GM08714 (cell line): ENCODE data around the gene NHLRC4.

Experiments
- H3K4me3 ChIP-seq: fragments of 200-500 bp; sonication (Bioruptor generic); 2 replicates; pipeline ENCODE4 v1.5.1; 2014; ENCODE audit warnings: mild to moderate bottlenecking, low read length, inconsistent platforms
- ZNF274 ChIP-seq: IDR thresholded peaks from 2 replicates; pipeline ENCODE4 v1.6.1; 2012; ENCODE audit warnings: mild to moderate bottlenecking, low read depth, low read length

Gene NHLRC4

GRCh38 chr16:586645-587590 lies 20.1 kb downstream of the NHLRC4 start:
- H3K4me3 ChIP-seq = peak overlapping the region; percentile 83; the same call in 1 of the 2 replicates

GRCh38 chr16:588639-588888 lies 21.8 kb downstream of the NHLRC4 start:
- peak overlapping the region; percentile 83 for H3K4me3 ChIP-seq
- no peak for TF ChIP-seq ZNF274

More at GRCh38 chr16:586645-587590, 20.1 kb downstream of the NHLRC4 start:
- no peak for TF ChIP-seq ZNF274

- no peak for TF ChIP-seq ZNF274
- H3K4me3 ChIP-seq = peak overlapping the region; percentile 83
These were observed 22.3 kb downstream of the NHLRC4 start for GRCh38 chr16:588889-589657.

- H3K4me3 ChIP-seq = peak within 1 kb of the TSS; percentile 83
- no peak for TF ChIP-seq ZNF274
These were observed 22.9 kb downstream of the NHLRC4 start, which contains the start of gene RAB40C for GRCh38 chr16:589658-590187. Gene RAB40C (plus strand): TSS chr16:590066. CDS start chr16:590292, 226 bp downstream.

- TF ChIP-seq ZNF274 = no peak
- peak overlapping the region; percentile 77 for H3K4me3 ChIP-seq
These were observed 23.5 kb downstream of the NHLRC4 start for GRCh38 chr16:590188-590814.

- peak overlapping the region; percentile 77 for H3K4me3 ChIP-seq
- TF ChIP-seq ZNF274 = no peak
These were observed 24.0 kb downstream of the NHLRC4 start for GRCh38 chr16:590815-591200.

GRCh38 chr16:591231-591630 lies 24.4 kb downstream of the NHLRC4 start:
- H3K4me3 ChIP-seq = no peak overlapping the region; the same call in 1 of the 2 replicates

GRCh38 chr16:591892-592517 lies 25.2 kb downstream of the NHLRC4 start:
- no peak overlapping the region for H3K4me3 ChIP-seq
- no peak for TF ChIP-seq ZNF274

More at GRCh38 chr16:591231-591630, 24.4 kb downstream of the NHLRC4 start:
- no peak for TF ChIP-seq ZNF274

- H3K4me3 ChIP-seq = no peak overlapping the region
- no peak for TF ChIP-seq ZNF274
These were observed 25.9 kb downstream of the NHLRC4 start for GRCh38 chr16:592518-593306.

GRCh38 chr16:593406-593805 lies 26.6 kb downstream of the NHLRC4 start:
- H3K4me3 ChIP-seq = no peak overlapping the region
- no peak for TF ChIP-seq ZNF274

- H3K4me3 ChIP-seq = no peak overlapping the region
- TF ChIP-seq ZNF274 = no peak
These were observed 27.0 kb downstream of the NHLRC4 start for GRCh38 chr16:593807-594206.

GRCh38 chr16:595094-595528 lies 28.3 kb downstream of the NHLRC4 start:
- TF ChIP-seq ZNF274 = no peak
- no peak overlapping the region for H3K4me3 ChIP-seq

GRCh38 chr16:595942-596735 lies 29.3 kb downstream of the NHLRC4 start:
- no peak overlapping the region for H3K4me3 ChIP-seq
- no peak for TF ChIP-seq ZNF274
